GM12892 (cell line): Measurements from ENCODE around the gene EIF3F.

Source experiments
- DNase-seq: peaks from one replicate; pipeline ENCODE4 v3.0.0; 2011; ENCODE audit not compliant: insufficient read length
- FAIRE-seq: peaks from 2 replicates; lab custom pipeline; 2011; peaks lifted over from hg19 to GRCh38; lab: Jason Lieb, UNC
- POLR2A ChIP-seq: IDR thresholded peaks from 2 replicates; pipeline ENCODE4 v1.6.1; 2011; ENCODE audit warnings: low read depth, low read length, control low read depth
- POLR2AphosphoS5 ChIP-seq: IDR thresholded peaks from 2 replicates; pipeline ENCODE4 v1.6.1; 2011; ENCODE audit warnings: low read depth, low read length, control low read depth
- TAF1 ChIP-seq: IDR thresholded peaks from 2 replicates; pipeline ENCODE4 v1.6.1; 2011; ENCODE audit warnings: low read depth, mild to moderate bottlenecking, control low read depth, low read length, borderline replicate concordance

Gene EIF3F

DNA sequence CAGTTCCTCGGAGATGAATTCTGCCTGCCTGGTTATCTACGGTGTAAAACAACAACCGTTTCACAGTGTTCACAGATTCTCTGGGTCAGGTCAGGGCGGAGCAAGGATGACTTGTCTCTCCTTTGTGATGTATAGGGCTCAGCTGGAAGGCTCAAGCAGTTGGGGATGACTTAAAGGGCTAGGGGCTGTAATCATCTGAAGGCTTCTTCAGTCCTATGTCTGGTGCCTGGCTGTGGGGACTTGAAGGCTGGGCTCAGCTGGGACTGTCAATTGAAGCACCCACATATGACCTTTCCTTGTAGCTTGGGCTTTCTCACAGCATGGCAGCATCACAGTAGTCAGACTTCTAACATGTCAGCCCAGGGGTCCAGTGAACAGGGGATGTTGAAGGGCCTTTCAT is 29.3 kb downstream of the EIF3F start:
- DNase-seq, result no peak
- FAIRE-seq, result no peak
- no peak for TF ChIP-seq TAF1
- no peak for TF ChIP-seq POLR2A
- TF ChIP-seq POLR2AphosphoS5, result no peak

DNA sequence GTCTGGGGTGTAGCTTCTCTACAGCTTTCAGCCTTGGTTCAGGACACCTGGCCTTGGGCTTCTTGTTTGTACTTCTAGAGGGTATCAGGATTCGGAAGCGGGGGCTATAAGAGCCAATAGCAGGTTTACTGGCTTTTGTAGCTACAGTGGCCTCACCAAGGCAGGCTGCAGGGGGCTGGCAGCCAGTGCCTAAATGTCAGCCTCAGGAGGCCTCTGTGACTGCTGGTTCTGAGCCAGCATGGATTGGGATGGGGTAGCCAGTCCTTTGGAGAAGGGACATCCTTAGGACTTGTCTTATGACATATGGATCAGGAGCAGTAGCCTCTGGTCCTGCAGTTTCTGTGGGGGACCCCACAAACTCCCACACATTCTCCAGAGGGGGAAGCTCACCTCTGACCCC is 29.9 kb downstream of the EIF3F start:
- no peak for TF ChIP-seq TAF1
- no peak for DNase-seq
- FAIRE-seq, result no peak

DNA sequence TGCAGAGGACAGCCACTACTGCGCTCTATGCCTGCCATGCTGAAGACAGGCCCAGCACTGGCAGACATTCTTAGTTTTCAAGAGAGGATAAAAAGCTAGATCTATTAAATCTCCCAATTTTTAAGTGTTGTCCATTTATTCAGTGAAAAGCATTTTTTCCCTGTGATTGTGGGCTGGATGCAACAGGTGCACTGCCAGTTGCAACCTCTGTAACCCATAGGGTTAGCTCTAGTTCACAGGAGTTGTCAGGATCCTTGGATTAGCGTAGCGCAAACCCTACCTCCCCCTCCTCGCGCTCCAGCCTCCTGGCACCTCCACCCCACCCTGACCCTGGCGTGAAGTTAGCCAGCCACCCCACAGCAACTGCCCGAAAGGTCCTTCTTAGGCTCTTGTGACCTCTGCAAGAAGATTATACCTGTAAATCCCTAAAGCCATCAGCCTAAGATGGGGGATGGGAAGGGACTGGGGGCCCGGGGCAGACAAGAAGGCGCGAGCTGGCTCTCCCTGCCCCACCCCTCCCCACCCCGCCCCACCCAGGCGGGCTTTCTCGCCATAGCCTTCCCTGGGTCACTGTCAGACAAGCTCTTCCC is 30.9 kb downstream of the EIF3F start:
- TF ChIP-seq POLR2AphosphoS5 (no peak), TAF1 (no peak), POLR2A (no peak)
- DNase-seq, result no peak

DNA sequence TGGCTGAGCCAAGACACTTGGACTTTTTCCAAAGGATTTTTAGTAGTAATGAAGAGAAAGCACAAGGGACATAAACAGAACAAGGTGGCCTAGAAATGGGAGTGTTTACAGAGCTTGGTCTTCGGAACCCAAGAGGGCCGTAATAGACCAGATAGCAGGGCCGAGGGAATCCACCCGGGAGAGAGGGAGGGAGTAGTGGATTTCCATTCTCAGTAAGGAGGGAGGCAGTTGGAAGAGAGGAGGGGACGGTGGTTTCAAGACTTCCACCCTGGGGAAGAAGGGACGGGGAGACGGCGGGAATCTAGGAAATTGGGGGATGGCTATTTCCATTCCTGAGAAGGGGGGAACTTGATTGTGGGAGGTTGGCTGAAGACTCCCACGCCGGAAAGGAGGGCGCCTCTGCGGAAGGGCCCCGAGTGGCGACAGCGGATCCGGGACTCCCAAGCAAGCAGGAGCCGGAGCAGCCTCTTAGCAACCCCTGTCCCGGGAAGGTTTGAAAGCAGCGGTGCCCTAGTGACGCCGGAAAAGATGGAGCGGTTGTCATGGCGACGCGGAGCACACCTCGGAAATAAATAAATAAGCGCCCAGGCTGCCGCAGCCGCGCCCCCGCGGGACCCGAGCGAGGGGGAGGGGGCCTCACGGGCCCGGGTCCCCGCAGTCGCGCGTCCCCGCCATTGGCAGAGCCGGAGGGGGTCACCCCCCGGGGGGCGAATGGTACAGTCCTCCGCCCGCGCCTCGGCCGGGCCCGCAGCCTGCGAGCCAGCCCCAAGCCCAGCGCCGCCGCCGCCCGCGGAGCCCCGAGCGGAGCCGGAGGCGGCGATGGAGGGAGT is 31.6 kb downstream of the EIF3F start:
- FAIRE-seq, result no peak
- peak; percentile 41 for DNase-seq
- TF ChIP-seq POLR2A (no peak), TAF1 (no peak), POLR2AphosphoS5 (no peak)

More for the DNA sequence above, 30.9 kb downstream of the EIF3F start:
- no peak for FAIRE-seq

DNA sequence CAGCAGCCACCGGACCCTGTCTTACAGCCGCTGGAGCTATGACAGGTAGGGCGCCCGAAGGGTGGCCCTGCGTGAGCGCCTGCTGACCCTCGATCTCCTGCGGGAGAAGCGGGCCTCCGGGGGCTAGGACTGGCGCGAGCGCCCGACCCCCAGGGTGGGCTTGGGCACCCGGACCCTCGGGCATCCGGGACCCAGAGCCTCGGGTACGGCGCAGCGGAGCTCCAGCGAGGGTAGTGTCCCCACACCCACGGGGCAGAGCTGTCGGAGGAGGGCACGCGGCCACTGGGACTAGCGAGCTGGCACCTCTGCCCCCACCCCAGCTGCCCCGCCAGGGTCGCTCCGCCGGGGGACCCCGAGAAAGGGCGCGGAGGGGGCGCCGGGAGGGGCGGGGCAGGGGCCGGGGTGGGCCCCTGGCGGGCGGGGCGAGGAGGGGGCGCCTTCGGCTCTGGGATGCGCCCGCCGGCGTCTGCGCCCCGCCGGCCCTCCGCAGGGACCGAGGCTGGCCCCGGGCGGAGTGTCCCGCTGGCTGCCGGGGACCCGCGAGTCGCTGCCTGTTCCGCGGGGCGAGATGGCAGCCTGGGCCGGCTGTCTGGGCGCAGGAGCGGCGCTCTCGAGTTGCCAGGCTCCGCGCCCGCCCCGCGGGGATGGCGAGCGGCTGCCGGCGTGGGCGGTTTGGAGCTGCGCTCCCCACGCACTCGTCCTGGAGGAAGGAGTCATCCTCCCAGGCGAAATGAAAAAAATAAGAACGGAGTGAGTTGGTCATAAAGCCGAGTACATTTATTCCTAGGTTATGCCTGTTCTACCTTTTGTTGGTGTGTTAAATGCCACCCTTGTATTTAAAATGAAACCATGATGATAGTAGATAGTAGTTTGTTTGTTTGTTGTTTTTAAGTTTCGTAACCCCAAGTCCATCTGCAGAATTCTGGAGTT is 32.4 kb downstream of the EIF3F start:
- peak; percentile 29 for DNase-seq
- no peak for FAIRE-seq
- no peak for TF ChIP-seq TAF1
- TF ChIP-seq POLR2A, result no peak
- no peak for TF ChIP-seq POLR2AphosphoS5

DNA sequence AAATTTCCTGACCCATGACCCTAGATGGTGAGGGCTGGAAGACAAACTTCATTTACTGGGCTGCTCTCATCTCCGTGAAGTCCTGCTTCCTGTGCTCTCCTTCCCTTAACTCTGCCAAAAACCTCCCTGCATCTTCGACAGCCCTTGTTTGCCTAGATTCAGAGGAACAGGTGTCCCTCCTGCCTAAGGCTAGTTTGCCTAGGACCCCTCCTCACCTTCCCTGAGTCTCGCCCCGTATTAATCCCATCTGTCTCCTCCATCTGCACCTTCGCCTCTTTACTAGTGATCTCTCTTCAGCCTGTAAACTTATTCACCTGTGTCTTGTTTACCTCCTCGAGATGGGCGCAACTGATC is 33.1 kb downstream of the EIF3F start:
- no peak for FAIRE-seq
- DNase-seq, result no peak
- TF ChIP-seq TAF1, result no peak
- TF ChIP-seq POLR2A, result no peak
- TF ChIP-seq POLR2AphosphoS5, result no peak

DNA sequence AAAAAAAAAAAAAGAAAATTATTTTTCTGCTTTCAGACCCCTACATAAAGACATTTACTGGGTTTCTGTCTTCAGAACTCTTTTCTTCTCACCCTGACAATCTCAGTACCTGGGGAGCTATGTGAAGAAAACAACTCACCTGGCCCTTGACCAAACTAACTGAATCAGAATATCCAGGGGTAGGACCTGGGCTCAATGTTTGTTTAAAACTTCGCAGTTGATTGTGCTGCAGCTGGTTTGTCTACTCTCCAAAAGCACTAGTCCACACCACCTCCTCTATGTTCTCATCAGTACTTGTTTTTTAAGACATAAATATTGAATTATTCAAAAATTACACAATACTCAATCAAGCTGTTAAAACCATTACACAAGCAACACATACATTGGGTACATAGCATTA is 34.8 kb downstream of the EIF3F start:
- FAIRE-seq (no peak), DNase-seq (no peak)
- TF ChIP-seq POLR2A (no peak), TAF1 (no peak), POLR2AphosphoS5 (no peak)

DNA sequence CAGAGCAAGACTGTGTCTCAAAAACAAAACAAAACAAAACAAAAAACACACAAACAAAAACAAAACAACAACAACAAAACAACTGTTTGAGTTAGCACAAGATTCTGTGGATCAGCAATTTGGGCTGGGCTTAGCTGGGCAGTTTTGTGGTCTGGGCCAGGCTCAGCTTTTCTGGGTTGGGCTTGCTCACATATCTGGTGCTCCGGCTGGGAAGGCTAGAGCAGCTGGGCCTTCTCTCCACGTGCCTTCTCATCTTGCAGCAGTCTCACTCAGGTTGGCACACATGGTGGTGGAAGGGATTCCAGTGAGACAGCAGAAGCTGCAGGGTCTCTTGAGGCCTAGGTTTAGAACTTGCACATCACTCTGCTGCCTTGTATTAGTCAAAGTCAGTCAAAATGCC is 35.7 kb downstream of the EIF3F start:
- TF ChIP-seq POLR2AphosphoS5 (no peak), POLR2A (no peak), TAF1 (no peak)
- no peak for DNase-seq
- FAIRE-seq, result no peak

DNA sequence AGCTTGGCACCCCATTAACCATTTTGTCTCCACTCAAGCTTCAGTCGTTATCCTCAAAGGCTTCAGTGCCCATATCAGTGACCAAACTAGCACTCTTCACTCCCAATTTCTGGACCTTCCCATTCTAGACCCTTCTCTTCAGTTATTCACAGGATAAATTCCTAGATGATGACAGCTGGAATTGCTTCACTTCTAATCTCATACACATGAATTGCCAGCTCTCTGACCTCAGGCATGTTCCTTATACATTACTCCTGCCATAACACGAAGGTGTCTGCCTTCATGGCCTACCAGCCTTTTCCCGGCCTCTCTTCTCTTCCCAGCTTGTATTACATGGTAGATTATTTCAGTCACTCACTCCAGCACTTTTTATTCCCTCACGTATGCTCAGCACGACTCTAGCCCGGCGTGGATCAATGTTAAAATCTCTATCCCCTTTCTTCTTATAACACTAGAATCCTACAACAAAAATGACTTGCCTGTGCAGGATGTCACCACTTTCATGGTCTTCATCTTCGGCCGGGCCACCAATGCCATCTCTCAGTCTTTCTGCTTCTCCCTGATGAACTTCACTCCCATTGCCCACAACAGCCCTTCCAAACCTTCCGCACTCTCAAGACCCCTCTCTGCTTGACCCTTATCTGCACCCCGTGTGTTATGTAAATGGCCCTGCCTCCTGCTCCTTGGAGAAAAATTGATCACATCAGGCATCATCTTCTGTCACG is 36.9 kb downstream of the EIF3F start:
- no peak for TF ChIP-seq TAF1
- TF ChIP-seq POLR2A, result no peak
- no peak for TF ChIP-seq POLR2AphosphoS5
- DNase-seq (no peak), FAIRE-seq (no peak)

DNA sequence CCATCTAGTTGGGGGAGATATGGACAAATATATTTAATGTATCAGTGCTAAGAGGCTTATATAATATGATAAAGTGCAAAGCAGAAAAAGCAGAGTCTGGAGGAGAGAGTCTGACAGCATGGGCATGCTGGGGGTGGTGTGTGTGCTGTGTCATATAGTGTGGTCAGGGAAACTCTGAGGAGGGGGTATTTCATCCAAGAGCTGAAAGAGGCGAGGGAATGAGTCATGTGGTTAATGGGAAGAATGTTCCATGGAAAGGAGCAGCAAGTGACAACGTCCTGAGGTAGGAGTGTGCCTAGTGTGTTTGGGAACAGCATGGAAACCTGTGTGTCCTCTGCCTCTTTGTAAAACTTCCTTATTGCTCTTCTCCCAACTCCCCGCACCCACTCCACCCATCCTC is 38.0 kb downstream of the EIF3F start:
- FAIRE-seq (no peak), DNase-seq (no peak)
- no peak for TF ChIP-seq TAF1
- no peak for TF ChIP-seq POLR2A
- TF ChIP-seq POLR2AphosphoS5, result no peak

DNA sequence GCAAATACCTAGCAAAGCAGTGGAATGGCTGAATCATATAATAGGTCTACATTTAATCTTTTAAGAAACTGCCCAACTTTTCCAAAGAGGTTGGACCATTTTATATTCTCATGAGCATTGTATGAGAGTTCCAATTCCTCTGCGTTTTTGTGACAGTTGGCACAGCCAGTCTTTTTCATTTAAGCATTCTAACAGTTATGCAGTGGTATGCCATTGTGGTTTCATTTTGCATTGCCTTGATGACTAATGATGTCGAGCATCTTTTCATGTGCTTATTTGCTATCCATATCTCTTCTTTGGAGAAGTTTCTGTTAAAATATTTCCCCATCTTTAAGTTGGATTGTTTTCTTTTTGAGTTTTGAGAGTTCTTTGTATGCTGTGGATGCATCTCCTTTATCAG is 38.7 kb downstream of the EIF3F start:
- no peak for TF ChIP-seq POLR2A
- TF ChIP-seq TAF1, result no peak
- TF ChIP-seq POLR2AphosphoS5, result no peak
- no peak for DNase-seq
- no peak for FAIRE-seq
